ENCODE data around the gene ELOVL1.

ELOVL1 gene

DNA sequence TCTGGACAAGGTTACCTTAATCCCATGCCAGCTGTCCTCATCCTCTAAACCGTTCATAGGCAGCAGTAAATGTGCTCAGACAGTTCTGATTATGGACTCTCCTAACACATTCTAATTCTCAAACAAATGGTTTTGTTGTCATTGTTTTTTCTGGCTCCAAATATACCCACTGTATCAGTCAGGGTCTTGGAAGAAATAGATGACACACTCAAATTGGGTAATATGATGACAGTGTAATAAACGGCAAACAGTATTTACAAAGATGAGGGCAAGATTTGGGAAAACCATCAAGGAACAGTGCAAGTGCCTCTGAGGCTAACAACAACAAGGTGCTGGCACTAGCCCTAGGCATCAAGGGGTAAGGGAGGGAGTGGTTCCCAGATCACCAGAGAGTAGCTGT lies 13.3 kb downstream of the ELOVL1 start:
- H3K9ac ChIP-seq = no peak overlapping the region
- H3K27ac ChIP-seq = no peak overlapping the region
- no peak overlapping the region for H3K4me3 ChIP-seq (ENCODE audit: low read depth, low read length)
- no peaks in the 10 kb centered on the region for H3K4me1 ChIP-seq
- H3K27me3 ChIP-seq (ENCODE audit: control insufficient read depth, insufficient read depth, low read length) = no peaks in the 10 kb centered on the region
- H3K9me3 ChIP-seq (ENCODE audit: control insufficient read depth, low read length) = no peaks in the 10 kb centered on the region
- TF ChIP-seq, protein P1, sequence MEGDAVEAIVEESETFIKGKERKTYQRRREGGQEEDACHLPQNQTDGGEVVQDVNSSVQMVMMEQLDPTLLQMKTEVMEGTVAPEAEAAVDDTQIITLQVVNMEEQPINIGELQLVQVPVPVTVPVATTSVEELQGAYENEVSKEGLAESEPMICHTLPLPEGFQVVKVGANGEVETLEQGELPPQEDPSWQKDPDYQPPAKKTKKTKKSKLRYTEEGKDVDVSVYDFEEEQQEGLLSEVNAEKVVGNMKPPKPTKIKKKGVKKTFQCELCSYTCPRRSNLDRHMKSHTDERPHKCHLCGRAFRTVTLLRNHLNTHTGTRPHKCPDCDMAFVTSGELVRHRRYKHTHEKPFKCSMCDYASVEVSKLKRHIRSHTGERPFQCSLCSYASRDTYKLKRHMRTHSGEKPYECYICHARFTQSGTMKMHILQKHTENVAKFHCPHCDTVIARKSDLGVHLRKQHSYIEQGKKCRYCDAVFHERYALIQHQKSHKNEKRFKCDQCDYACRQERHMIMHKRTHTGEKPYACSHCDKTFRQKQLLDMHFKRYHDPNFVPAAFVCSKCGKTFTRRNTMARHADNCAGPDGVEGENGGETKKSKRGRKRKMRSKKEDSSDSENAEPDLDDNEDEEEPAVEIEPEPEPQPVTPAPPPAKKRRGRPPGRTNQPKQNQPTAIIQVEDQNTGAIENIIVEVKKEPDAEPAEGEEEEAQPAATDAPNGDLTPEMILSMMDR (IDR thresholded peaks at IDR 0.05) = no peak
- no peaks in the 10 kb centered on the region for H3K36me3 ChIP-seq (ENCODE audit: control insufficient read depth, insufficient read depth, low read length)
- no peak overlapping the region for H2AFZ ChIP-seq
- no peak overlapping the region for H3K4me2 ChIP-seq (ENCODE audit: low read length)
- H3K79me2 ChIP-seq = no peaks in the 10 kb centered on the region

DNA sequence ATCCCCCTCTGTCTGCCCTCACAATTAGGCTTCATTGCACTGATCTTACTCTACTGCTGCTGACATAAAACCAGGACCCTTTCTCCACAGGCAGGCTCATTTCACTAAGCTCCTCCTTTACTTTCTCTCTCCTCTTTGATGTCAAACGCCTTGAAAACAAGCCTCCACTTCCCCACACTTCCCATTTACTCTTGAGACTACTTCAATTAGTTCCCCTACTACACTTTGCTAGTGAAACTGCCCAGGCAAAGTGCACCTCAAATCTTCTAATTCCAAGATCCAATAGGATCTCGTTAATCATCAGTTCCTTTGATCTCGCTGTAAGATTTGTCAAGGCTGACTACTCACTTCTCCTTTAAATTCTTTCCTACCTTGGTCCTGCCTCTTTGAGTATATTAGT lies 14.9 kb downstream of the ELOVL1 start:
- no peak overlapping the region for H3K4me3 ChIP-seq (ENCODE audit: low read depth, low read length)
- no peak overlapping the region for H3K9ac ChIP-seq
- H3K4me2 ChIP-seq (ENCODE audit: low read length) = no peak overlapping the region
- H2AFZ ChIP-seq = no peak overlapping the region
- H3K27ac ChIP-seq = no peak overlapping the region
- no peaks in the 10 kb centered on the region for H3K27me3 ChIP-seq (ENCODE audit: control insufficient read depth, insufficient read depth, low read length)
- H3K36me3 ChIP-seq (ENCODE audit: control insufficient read depth, insufficient read depth, low read length) = no peaks in the 10 kb centered on the region
- H3K79me2 ChIP-seq = no peaks in the 10 kb centered on the region
- no peaks in the 10 kb centered on the region for H3K9me3 ChIP-seq (ENCODE audit: control insufficient read depth, low read length)
- no peaks in the 10 kb centered on the region for H3K4me1 ChIP-seq
- TF ChIP-seq, protein P1 (IDR thresholded peaks at IDR 0.05) = no peak

DNA sequence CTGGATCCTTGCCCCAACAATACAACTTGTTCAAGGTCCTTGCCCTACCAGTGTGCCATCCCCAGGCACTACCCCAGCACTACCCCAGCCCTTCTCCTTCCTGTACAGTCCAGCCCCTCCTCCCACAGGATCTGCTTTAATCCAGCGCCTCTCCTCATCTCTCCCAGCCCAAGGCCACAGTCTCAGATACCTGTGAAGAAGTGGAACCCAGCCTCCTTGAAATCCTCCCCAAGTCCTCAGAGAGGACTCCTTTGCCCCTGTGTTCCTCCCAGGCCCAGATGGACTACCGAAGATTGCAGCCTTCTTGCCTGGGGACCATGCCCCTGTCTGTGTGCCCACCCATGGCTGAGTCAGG lies 15.5 kb downstream of the ELOVL1 start:
- TF ChIP-seq, protein P1 (IDR thresholded peaks at IDR 0.05) = no peak

DNA sequence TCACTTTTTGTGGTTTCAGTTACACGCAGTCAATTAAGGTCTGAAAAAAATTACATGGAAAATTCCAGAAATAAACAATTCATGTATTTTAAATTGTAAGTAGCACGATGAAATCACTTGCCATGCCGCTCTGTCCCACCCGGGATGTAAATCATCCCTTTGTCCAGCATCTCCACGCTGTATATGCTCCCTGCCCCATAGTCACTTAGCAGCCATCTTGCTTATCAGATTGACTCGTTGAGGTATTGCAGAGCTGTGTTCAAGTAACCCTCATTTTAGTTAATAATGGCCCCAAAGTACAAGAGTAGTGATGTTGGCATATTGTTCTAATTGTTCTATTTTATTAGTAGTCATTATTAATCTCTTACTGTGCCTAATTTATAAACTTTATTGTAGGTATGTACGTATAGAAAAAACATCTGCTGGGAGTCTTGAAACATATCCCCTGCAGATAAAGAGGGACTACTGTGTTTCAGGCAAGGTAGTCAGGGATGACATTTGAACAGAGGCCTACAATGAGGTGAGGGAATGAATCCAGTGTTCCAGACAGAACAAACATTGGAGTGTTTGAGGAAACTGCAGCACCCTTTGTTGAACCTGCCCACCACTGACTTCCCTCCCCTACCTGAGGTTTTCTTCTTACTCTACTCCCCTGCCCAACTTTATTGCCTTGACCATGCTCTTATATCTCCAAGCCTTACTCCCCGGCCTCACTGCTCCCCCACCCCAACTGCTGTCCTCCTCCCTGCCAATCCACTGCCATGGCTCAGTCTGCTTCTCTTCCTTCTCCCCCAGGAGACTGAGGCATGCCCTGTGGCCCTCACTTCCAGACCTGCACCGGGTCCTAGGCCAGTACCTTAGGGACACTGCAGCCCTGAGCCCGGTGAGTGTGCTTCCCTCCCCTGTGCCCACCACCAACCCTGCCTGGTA lies 16.1 kb downstream of the ELOVL1 start:
- H3K27ac ChIP-seq = no peak overlapping the region
- H3K9ac ChIP-seq = no peak overlapping the region
- H3K27me3 ChIP-seq (ENCODE audit: control insufficient read depth, insufficient read depth, low read length) = no peaks in the 10 kb centered on the region
- no peak overlapping the region for H3K4me3 ChIP-seq (ENCODE audit: low read depth, low read length)
- no peaks in the 10 kb centered on the region for H3K36me3 ChIP-seq (ENCODE audit: control insufficient read depth, insufficient read depth, low read length)
- H3K4me1 ChIP-seq = no peaks in the 10 kb centered on the region
- no peak overlapping the region for H3K4me2 ChIP-seq (ENCODE audit: low read length)
- H3K79me2 ChIP-seq = no peaks in the 10 kb centered on the region
- no peaks in the 10 kb centered on the region for H3K9me3 ChIP-seq (ENCODE audit: control insufficient read depth, low read length)
- TF ChIP-seq, protein P1 (IDR thresholded peaks at IDR 0.05) = no peak
- no peak overlapping the region for H2AFZ ChIP-seq

More for the DNA sequence above, 15.5 kb downstream of the ELOVL1 start:
- no peaks in the 10 kb centered on the region for H3K4me1 ChIP-seq
- no peaks in the 10 kb centered on the region for H3K79me2 ChIP-seq
- H3K9ac ChIP-seq = no peak overlapping the region
- no peaks in the 10 kb centered on the region for H3K27me3 ChIP-seq (ENCODE audit: control insufficient read depth, insufficient read depth, low read length)
- H3K9me3 ChIP-seq (ENCODE audit: control insufficient read depth, low read length) = no peaks in the 10 kb centered on the region
- no peak overlapping the region for H3K4me2 ChIP-seq (ENCODE audit: low read length)
- H3K27ac ChIP-seq = no peak overlapping the region
- no peak overlapping the region for H2AFZ ChIP-seq
- H3K4me3 ChIP-seq (ENCODE audit: low read depth, low read length) = no peak overlapping the region
- no peaks in the 10 kb centered on the region for H3K36me3 ChIP-seq (ENCODE audit: control insufficient read depth, insufficient read depth, low read length)

DNA sequence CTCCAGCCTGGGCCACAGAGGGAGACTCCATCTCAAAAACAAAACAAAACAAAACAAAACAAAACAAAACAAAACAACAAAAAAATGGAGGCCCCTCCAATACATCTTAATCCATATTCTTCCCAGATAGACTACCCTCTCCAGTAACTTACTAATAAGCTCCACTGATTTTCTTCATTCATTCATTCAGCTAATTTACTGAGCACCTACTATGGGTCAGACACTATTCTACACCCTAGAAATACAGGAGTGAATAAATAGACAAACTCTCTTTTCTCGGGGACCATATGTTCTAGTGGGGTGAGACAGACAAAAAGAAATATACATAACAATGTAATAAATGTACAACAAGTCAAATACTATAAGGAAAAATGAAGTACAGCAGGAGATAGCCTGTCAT lies 16.8 kb downstream of the ELOVL1 start:
- TF ChIP-seq, protein P1 (IDR thresholded peaks at IDR 0.05) = no peak
- no peak overlapping the region for H3K27ac ChIP-seq
- H3K27me3 ChIP-seq (ENCODE audit: control insufficient read depth, insufficient read depth, low read length) = no peaks in the 10 kb centered on the region
- H3K4me1 ChIP-seq = no peaks in the 10 kb centered on the region
- no peak overlapping the region for H3K9ac ChIP-seq
- no peaks in the 10 kb centered on the region for H3K79me2 ChIP-seq
- no peak overlapping the region for H3K4me3 ChIP-seq (ENCODE audit: low read depth, low read length)
- H2AFZ ChIP-seq = no peak overlapping the region
- H3K9me3 ChIP-seq (ENCODE audit: control insufficient read depth, low read length) = no peaks in the 10 kb centered on the region
- no peaks in the 10 kb centered on the region for H3K36me3 ChIP-seq (ENCODE audit: control insufficient read depth, insufficient read depth, low read length)
- H3K4me2 ChIP-seq (ENCODE audit: low read length) = no peak overlapping the region
